ENCODE data around the gene TPTE. TPM values are rescaled to one million over a fixed set of nuclear protein-coding genes. Genes with fewer than 3 reads are reported as not detected.
"Not testable (repeated sequence)": the region's sequence is repeated elsewhere in the genome, so short reads cannot be mapped to it uniquely, and the experiment has no call there.

The TPTE gene
- total and polyA plus RNA-seq, 7 experiments from 2014 or later, result not detected

GRCh38 chr21:10638144-10638543 is 116.8 kb downstream of the TPTE start:
- DNase-seq; H3K27ac ChIP-seq (ENCODE audit: low read depth, low read length); H3K36me3 ChIP-seq (ENCODE audit: control insufficient read depth in 2 of 3, insufficient read depth in 3 of 3, low read length in 3 of 3); H3K4me1 ChIP-seq (ENCODE audit: control insufficient read depth in 2 of 2, insufficient read depth in 2 of 2, low read length in 2 of 2); ATAC-seq; POLR2A ChIA-PET; H3K4me3 ChIP-seq (ENCODE audit: low read length); H3K4me1 Mint-ChIP-seq; CTCF ChIA-PET; H3K27me3 ChIP-seq (ENCODE audit: control insufficient read depth in 2 of 2, insufficient read depth in 2 of 2, low read length in 2 of 2); H3K36me3 Mint-ChIP-seq; H3K4me3 Mint-ChIP-seq; H3K27ac Mint-ChIP-seq; H3K27me3 Mint-ChIP-seq; intact Hi-C loops (cut with micrococcal nuclease); H3K9me3 Mint-ChIP-seq: not testable (repeated sequence)
- peaks cover 0 to 35% (median 7%) of the 10 kb centered on the region in 3 experiments for H3K9me3 ChIP-seq (ENCODE audit: control insufficient read depth in 2 of 3, low read length in 3 of 3)

GRCh38 chr21:10639123-10639522 is 117.7 kb downstream of the TPTE start:
- DNase-seq, result no peak
- Histone ChIP-seq H3K36me3 (ENCODE audit: control insufficient read depth in 2 of 3, insufficient read depth in 3 of 3, low read length in 3 of 3) (no peaks in the 10 kb centered on the region), H3K9me3 (ENCODE audit: control insufficient read depth in 2 of 3, low read length in 3 of 3) (peaks cover 0 to 42% (median 7%) of the 10 kb centered on the region in 3 experiments), H3K27ac (ENCODE audit: low read depth, low read length) (no peak overlapping the region), H3K4me3 (ENCODE audit: low read length) (no peak overlapping the region), H3K4me1 (ENCODE audit: control insufficient read depth in 2 of 2, insufficient read depth in 2 of 2, low read length in 2 of 2) (no peaks in the 10 kb centered on the region), H3K27me3 (ENCODE audit: control insufficient read depth in 2 of 2, insufficient read depth in 2 of 2, low read length in 2 of 2) (no peaks in the 10 kb centered on the region)
- no peak for ATAC-seq
- Mint-ChIP-seq H3K36me3 (no peaks in the 10 kb centered on the region), H3K4me1 (no peaks in the 10 kb centered on the region), H3K27me3 (no peaks in the 10 kb centered on the region), H3K27ac (no peak overlapping the region), H3K9me3 (peaks cover 0 to 9% (median 0%) of the 10 kb centered on the region in 11 donors), H3K4me3 (no peak overlapping the region)
- CTCF ChIA-PET, result no interaction called here
- POLR2A ChIA-PET, result no interaction called here
- intact Hi-C loops (cut with micrococcal nuclease), result no loop called here

GRCh38 chr21:10639746-10640145 is 118.4 kb downstream of the TPTE start:
- H3K4me1 ChIP-seq (ENCODE audit: control insufficient read depth in 2 of 2, insufficient read depth in 2 of 2, low read length in 2 of 2); H3K27me3 Mint-ChIP-seq; ATAC-seq; H3K4me1 Mint-ChIP-seq; H3K4me3 ChIP-seq (ENCODE audit: low read length); intact Hi-C loops (cut with micrococcal nuclease); H3K27ac ChIP-seq (ENCODE audit: low read depth, low read length); POLR2A ChIA-PET; H3K9me3 Mint-ChIP-seq; H3K4me3 Mint-ChIP-seq; H3K27ac Mint-ChIP-seq; H3K36me3 Mint-ChIP-seq; H3K36me3 ChIP-seq (ENCODE audit: control insufficient read depth in 2 of 3, insufficient read depth in 3 of 3, low read length in 3 of 3); DNase-seq; CTCF ChIA-PET; H3K27me3 ChIP-seq (ENCODE audit: control insufficient read depth in 2 of 2, insufficient read depth in 2 of 2, low read length in 2 of 2): not testable (repeated sequence)
- peaks cover 0 to 42% (median 7%) of the 10 kb centered on the region in 3 experiments for H3K9me3 ChIP-seq (ENCODE audit: control insufficient read depth in 2 of 3, low read length in 3 of 3)

DNA sequence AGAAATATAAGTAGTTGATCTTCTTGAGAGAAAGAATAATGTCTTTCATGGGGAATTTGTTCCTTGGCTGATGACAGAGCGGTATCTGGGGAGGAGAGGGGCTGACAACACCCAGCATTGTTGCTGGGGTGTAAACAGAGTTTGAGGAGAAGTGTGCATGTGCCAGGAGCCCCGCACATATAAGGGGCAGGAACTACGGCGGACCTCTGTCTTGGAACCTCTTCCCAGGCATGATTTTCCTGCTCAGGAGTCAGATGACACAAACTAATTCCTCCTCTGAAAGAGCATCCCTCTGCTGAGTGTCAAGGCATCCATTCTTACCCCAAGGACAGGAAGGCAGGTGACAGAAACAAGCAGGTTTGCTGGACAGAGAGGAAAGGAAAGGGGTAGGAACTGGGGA is 119.1 kb downstream of the TPTE start:
- Mint-ChIP-seq H3K9me3 (peaks cover 0 to 9% (median 0%) of the 10 kb centered on the region in 11 donors), H3K36me3 (no peaks in the 10 kb centered on the region), H3K27ac (no peak overlapping the region), H3K4me3 (no peak overlapping the region), H3K27me3 (no peaks in the 10 kb centered on the region), H3K4me1 (no peaks in the 10 kb centered on the region)
- H3K27me3 ChIP-seq (ENCODE audit: control insufficient read depth in 2 of 2, insufficient read depth in 2 of 2, low read length in 2 of 2), result no peaks in the 10 kb centered on the region
- DNase-seq, result no peak
- H3K4me1 ChIP-seq (ENCODE audit: control insufficient read depth in 2 of 2, insufficient read depth in 2 of 2, low read length in 2 of 2), result no peaks in the 10 kb centered on the region
- ChIA-PET POLR2A (no interaction called here), CTCF (no interaction called here)
- intact Hi-C loops (cut with micrococcal nuclease), result no loop called here
- ATAC-seq, result no peak
- no peak overlapping the region for H3K27ac ChIP-seq (ENCODE audit: low read depth, low read length)
- no peaks in the 10 kb centered on the region for H3K36me3 ChIP-seq (ENCODE audit: control insufficient read depth in 2 of 3, insufficient read depth in 3 of 3, low read length in 3 of 3)
- peaks cover 0 to 42% (median 7%) of the 10 kb centered on the region in 3 experiments for H3K9me3 ChIP-seq (ENCODE audit: control insufficient read depth in 2 of 3, low read length in 3 of 3)
- H3K4me3 ChIP-seq (ENCODE audit: low read length), result no peak overlapping the region

- H3K4me3 Mint-ChIP-seq, result no peak overlapping the region
- no peaks in the 10 kb centered on the region for H3K4me1 Mint-ChIP-seq
- no peaks in the 10 kb centered on the region for H3K27me3 Mint-ChIP-seq
- CTCF ChIA-PET, result no interaction called here
- Histone ChIP-seq H3K9me3 (ENCODE audit: control insufficient read depth in 2 of 3, low read length in 3 of 3) (peaks cover 0 to 42% (median 7%) of the 10 kb centered on the region in 3 experiments), H3K27me3 (ENCODE audit: control insufficient read depth in 2 of 2, insufficient read depth in 2 of 2, low read length in 2 of 2) (no peaks in the 10 kb centered on the region), H3K27ac (ENCODE audit: low read depth, low read length) (no peak overlapping the region), H3K36me3 (ENCODE audit: control insufficient read depth in 2 of 3, insufficient read depth in 3 of 3, low read length in 3 of 3) (no peaks in the 10 kb centered on the region), H3K4me1 (ENCODE audit: control insufficient read depth in 2 of 2, insufficient read depth in 2 of 2, low read length in 2 of 2) (no peaks in the 10 kb centered on the region), H3K4me3 (ENCODE audit: low read length) (no peak overlapping the region)
- no peak for ATAC-seq
- no peaks in the 10 kb centered on the region for H3K36me3 Mint-ChIP-seq
- no peak overlapping the region for H3K27ac Mint-ChIP-seq
- peaks cover 0 to 7% (median 0%) of the 10 kb centered on the region in 11 donors for H3K9me3 Mint-ChIP-seq
- intact Hi-C loops (cut with micrococcal nuclease), result no loop called here
- DNase-seq, result no peak
- POLR2A ChIA-PET, result no interaction called here
These were observed 119.7 kb downstream of the TPTE start for GRCh38 chr21:10641107-10641506.

GRCh38 chr21:10645667-10646066 is 124.3 kb downstream of the TPTE start:
- H3K27me3 Mint-ChIP-seq; H3K27me3 ChIP-seq (ENCODE audit: control insufficient read depth in 2 of 2, insufficient read depth in 2 of 2, low read length in 2 of 2); H3K4me1 ChIP-seq (ENCODE audit: control insufficient read depth in 2 of 2, insufficient read depth in 2 of 2, low read length in 2 of 2); CTCF ChIA-PET; H3K4me3 Mint-ChIP-seq; DNase-seq; H3K4me1 Mint-ChIP-seq; H3K36me3 ChIP-seq (ENCODE audit: control insufficient read depth in 2 of 3, insufficient read depth in 3 of 3, low read length in 3 of 3); H3K27ac ChIP-seq (ENCODE audit: low read depth, low read length); H3K4me3 ChIP-seq (ENCODE audit: low read length); POLR2A ChIA-PET; ATAC-seq; H3K36me3 Mint-ChIP-seq; H3K27ac Mint-ChIP-seq; intact Hi-C loops (cut with micrococcal nuclease): not testable (repeated sequence)
- H3K9me3 Mint-ChIP-seq, result peaks cover 0 to 25% (median 7%) of the 10 kb centered on the region in 11 donors
- peaks cover 0 to 21% (median 0%) of the 10 kb centered on the region in 3 experiments for H3K9me3 ChIP-seq (ENCODE audit: control insufficient read depth in 2 of 3, low read length in 3 of 3)

DNA sequence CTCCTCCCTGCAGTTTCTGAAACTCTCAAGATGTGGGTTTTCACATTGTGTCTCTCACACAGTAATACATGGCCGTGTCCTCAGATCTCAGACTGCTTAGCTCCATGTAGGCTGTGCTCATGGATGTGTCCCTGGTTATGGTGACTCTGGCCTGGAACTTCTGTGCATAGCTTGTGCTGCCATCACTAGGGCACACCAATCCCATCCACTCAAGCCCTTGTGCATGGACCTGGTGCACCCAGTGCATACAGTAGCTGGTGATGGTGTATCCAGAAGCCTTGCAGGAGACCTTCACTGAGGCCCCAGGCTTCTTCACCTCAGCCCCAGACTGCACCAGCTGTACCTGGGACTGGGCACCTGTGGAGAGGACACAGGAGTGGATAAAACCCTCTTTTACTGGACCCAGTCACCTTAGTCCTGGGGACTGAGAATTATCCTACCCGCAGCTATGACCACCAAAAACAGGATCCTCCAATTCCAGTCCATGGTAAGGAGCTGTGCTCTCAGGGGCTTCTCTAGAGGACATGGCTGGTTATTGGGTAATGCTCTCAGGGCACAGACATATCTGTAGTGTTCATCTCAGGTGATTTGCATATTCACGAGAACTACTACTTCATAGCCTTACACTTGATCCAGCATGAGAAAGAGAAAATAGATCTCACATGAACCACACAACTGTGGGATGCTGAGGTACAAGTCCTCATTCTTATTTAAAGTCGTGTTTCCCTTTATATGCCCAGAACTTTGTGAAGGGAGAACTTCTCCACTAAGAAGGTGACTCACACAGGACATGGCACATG is 128.2 kb downstream of the TPTE start:
- H3K36me3 ChIP-seq (ENCODE audit: control insufficient read depth in 2 of 3, insufficient read depth in 3 of 3, low read length in 3 of 3); H3K4me3 ChIP-seq (ENCODE audit: low read length); H3K27me3 ChIP-seq (ENCODE audit: control insufficient read depth in 2 of 2, insufficient read depth in 2 of 2, low read length in 2 of 2); intact Hi-C loops (cut with micrococcal nuclease); H3K4me3 Mint-ChIP-seq; H3K9me3 ChIP-seq (ENCODE audit: control insufficient read depth in 2 of 3, low read length in 3 of 3); H3K27ac ChIP-seq (ENCODE audit: low read depth, low read length); POLR2A ChIA-PET; H3K4me1 ChIP-seq (ENCODE audit: control insufficient read depth in 2 of 2, insufficient read depth in 2 of 2, low read length in 2 of 2); DNase-seq; H3K4me1 Mint-ChIP-seq; H3K27ac Mint-ChIP-seq; CTCF ChIA-PET; H3K27me3 Mint-ChIP-seq; H3K36me3 Mint-ChIP-seq: not testable (repeated sequence)
- ATAC-seq, result peak; percentile 52
- H3K9me3 Mint-ChIP-seq, result peaks cover 0 to 25% (median 7%) of the 10 kb centered on the region in 11 donors

All from naive thymus-derived CD4-positive, alpha-beta T cell (primary cell).